ENCODE data around the gene GCNA. TPM values are rescaled to one million over a fixed set of nuclear protein-coding genes. Genes with fewer than 3 reads are reported as not detected.

GCNA gene
- total and polyA plus RNA-seq, 8 donors: 0.64 to 3.2 (median 2.3) TPM

DNA sequence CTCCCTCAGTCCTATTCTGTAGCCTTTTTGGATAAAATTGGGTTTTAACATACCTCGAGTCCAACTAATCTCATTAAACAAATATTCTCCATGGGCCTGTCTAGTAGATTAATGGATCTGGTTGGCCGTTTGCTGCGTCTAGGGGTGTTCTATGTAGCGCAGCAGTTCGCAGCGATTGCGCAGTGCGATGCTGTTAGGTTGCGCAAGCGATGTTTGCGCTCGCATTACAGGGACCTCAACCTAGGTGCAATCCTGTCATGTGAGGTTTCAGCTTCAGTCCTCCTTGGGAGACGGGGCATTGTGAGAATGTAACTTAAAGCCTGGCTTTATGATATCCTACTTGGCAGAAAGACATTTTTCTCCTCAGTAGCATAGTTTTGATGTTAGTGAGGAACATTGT lies 31.4 kb upstream of the GCNA start:
- H3K36me3 ChIP-seq: peaks cover 0 to 55% of the 10 kb centered on the region in 2 donors
- H3K27ac ChIP-seq: no peak overlapping the region
- TF ChIP-seq, protein P1, sequence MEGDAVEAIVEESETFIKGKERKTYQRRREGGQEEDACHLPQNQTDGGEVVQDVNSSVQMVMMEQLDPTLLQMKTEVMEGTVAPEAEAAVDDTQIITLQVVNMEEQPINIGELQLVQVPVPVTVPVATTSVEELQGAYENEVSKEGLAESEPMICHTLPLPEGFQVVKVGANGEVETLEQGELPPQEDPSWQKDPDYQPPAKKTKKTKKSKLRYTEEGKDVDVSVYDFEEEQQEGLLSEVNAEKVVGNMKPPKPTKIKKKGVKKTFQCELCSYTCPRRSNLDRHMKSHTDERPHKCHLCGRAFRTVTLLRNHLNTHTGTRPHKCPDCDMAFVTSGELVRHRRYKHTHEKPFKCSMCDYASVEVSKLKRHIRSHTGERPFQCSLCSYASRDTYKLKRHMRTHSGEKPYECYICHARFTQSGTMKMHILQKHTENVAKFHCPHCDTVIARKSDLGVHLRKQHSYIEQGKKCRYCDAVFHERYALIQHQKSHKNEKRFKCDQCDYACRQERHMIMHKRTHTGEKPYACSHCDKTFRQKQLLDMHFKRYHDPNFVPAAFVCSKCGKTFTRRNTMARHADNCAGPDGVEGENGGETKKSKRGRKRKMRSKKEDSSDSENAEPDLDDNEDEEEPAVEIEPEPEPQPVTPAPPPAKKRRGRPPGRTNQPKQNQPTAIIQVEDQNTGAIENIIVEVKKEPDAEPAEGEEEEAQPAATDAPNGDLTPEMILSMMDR (IDR thresholded peaks at IDR 0.05): no peak
- H3K9me3 ChIP-seq: no peaks in the 10 kb centered on the region
- peaks cover 0 to 31% of the 10 kb centered on the region in 2 donors for H3K4me1 ChIP-seq
- no peaks in the 10 kb centered on the region for H3K27me3 ChIP-seq
- ATAC-seq (no peak), DNase-seq (peak in 1 of 4 donors; percentile 59)
- H3K4me3 ChIP-seq: no peak overlapping the region
- intact Hi-C loops (cut with DNase I): no loop called here

DNA sequence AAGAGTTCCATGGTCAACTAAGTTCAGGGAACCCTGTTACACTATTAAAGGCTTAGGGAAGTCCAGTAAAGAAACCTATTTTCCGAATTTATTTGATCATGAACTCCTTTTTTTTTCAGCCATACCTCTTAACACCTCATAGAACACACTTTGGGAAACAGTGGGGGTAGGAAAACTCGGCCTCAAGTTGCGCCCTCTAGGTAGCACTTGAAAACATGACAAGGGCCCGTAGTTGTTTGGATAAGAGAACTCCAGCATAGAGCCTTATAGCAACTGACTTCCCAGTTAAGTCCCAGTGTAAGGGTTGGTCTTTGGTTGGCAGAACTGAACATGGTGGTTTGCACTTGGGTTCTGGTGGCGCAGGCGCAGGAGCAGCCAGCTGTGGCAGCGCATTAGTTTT lies 30.9 kb upstream of the GCNA start:
- DNase-seq (no peak), ATAC-seq (peak; percentile 20)
- Histone ChIP-seq H3K27me3 (no peaks in the 10 kb centered on the region), H3K36me3 (peaks cover 0 to 60% of the 10 kb centered on the region in 2 donors), H3K4me3 (no peak overlapping the region), H3K9me3 (no peaks in the 10 kb centered on the region), H3K27ac (no peak overlapping the region), H3K4me1 (peaks cover 0 to 26% of the 10 kb centered on the region in 2 donors)
- intact Hi-C loops (cut with DNase I): no loop called here
- TF ChIP-seq, protein P1 (IDR thresholded peaks at IDR 0.05): no peak

- intact Hi-C loops (cut with DNase I): no loop called here
- no peak overlapping the region for H3K4me3 ChIP-seq
- ATAC-seq (no peak), DNase-seq (no peak)
- H3K4me1 ChIP-seq: peaks cover 0 to 9% of the 10 kb centered on the region in 2 donors
- H3K9me3 ChIP-seq: no peaks in the 10 kb centered on the region
- no peaks in the 10 kb centered on the region for H3K27me3 ChIP-seq
- peaks cover 0 to 68% of the 10 kb centered on the region in 2 donors for H3K36me3 ChIP-seq
- peak overlapping the region in 1 of 2 donors; percentile 37 for H3K27ac ChIP-seq
- TF ChIP-seq, protein P1 (IDR thresholded peaks at IDR 0.05): no peak
Measured at GRCh38 chrX:71549986-71550385, 28.3 kb upstream of the GCNA start.

DNA sequence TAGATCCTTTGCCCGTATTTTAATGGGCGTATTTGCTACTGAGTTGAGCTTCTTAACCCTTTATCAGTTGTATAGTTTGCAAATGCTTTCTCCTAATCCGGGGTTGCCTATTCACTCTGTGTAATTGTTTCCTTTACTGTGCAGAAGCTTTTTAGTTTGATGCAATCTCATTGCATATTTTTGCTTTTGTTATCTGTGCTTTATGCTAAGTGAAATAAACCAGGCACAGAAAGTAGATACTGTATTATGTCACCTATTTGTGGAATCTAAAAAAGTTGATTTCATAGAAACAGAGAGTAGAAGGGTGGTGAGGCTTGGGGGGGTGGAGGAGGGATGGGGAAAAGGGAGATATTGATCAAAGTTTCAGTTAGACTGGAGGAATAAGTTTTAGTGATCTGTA lies 27.7 kb upstream of the GCNA start:
- intact Hi-C loops (cut with DNase I): no loop called here
- Histone ChIP-seq H3K27ac (no peak overlapping the region), H3K36me3 (peaks cover 0 to 67% of the 10 kb centered on the region in 2 donors)

GRCh38 chrX:71556036-71556435 lies 22.2 kb upstream of the GCNA start:
- intact Hi-C loops (cut with DNase I): no loop called here
- H3K4me3 ChIP-seq: no peak overlapping the region
- DNase-seq: no peak
- no peak for ATAC-seq
- no peaks in the 10 kb centered on the region for H3K4me1 ChIP-seq
- no peaks in the 10 kb centered on the region for H3K9me3 ChIP-seq
- peaks cover 0 to 88% of the 10 kb centered on the region in 2 donors for H3K36me3 ChIP-seq
- TF ChIP-seq, protein P1 (IDR thresholded peaks at IDR 0.05): no peak
- H3K27me3 ChIP-seq: no peaks in the 10 kb centered on the region
- no peak overlapping the region for H3K27ac ChIP-seq

More for the DNA sequence above, 27.7 kb upstream of the GCNA start:
- ATAC-seq (no peak), DNase-seq (no peak)
- Histone ChIP-seq H3K4me1 (peaks cover 0 to 6% of the 10 kb centered on the region in 2 donors), H3K27me3 (no peaks in the 10 kb centered on the region), H3K4me3 (no peak overlapping the region), H3K9me3 (no peaks in the 10 kb centered on the region)
- TF ChIP-seq, protein P1 (IDR thresholded peaks at IDR 0.05): no peak

Data from left lung (tissue), 10 donors.